Hepatocyte (in vitro differentiated cells): Measurements from ENCODE around the gene CROCC. TPM values are rescaled to one million over a fixed set of nuclear protein-coding genes. Genes with fewer than 3 reads are reported as not detected.

Experiments used
- DNase-seq: peaks from one replicate; pipeline ENCODE4 v3.0.0-alpha.2; 2016; ENCODE audit warnings: low spot score
- H2AFZ ChIP-seq: fragments of 200-600 bp; sonication (generic); 2 replicates; pipeline ENCODE4 v1.6.0; 2016; ENCODE audit warnings: antibody characterized with exemption, mild to moderate bottlenecking
- H3K27ac ChIP-seq: fragments of 200-600 bp; sonication (generic); 2 replicates; pipeline ENCODE4 v1.5.1; 2016; ENCODE audit warnings: mild to moderate bottlenecking
- H3K27me3 ChIP-seq: fragments of 200-600 bp; sonication (generic); 2 replicates; pipeline ENCODE4 v1.6.1; 2016
- H3K36me3 ChIP-seq: fragments of 200-600 bp; sonication (generic); replicated peaks from 2 replicates; pipeline ENCODE4 v1.5.1; 2016; ENCODE audit warnings: low read depth; ENCODE audit not compliant: insufficient read depth
- H3K4me1 ChIP-seq: fragments of 200-600 bp; sonication (generic); 2 replicates; pipeline ENCODE4 v1.5.1; 2016; ENCODE audit warnings: mild to moderate bottlenecking, moderate library complexity; ENCODE audit not compliant: insufficient read depth
- H3K4me2 ChIP-seq: fragments of 200-600 bp; sonication (generic); 2 replicates; pipeline ENCODE4 v1.6.0; 2016
- H3K4me3 ChIP-seq: fragments of 200-600 bp; sonication (generic); 2 replicates; pipeline ENCODE4 v1.5.1; 2016; ENCODE audit warnings: mild to moderate bottlenecking
- H3K79me2 ChIP-seq: fragments of 200-600 bp; sonication (generic); 2 replicates; pipeline ENCODE4 v1.6.0; 2017; ENCODE audit warnings: mild to moderate bottlenecking
- H3K9me2 ChIP-seq: fragments of 200-600 bp; sonication (generic); replicated peaks from 2 replicates; pipeline ENCODE4 v1.6.0; 2017; ENCODE audit warnings: mild to moderate bottlenecking; ENCODE audit not compliant: insufficient read depth
- H3K9me3 ChIP-seq: fragments of 200-600 bp; sonication (generic); 2 replicates; pipeline ENCODE4 v1.5.1; 2016; ENCODE audit warnings: low read depth, mild to moderate bottlenecking
- H4K20me1 ChIP-seq: fragments of 200-600 bp; sonication (generic); 2 replicates; pipeline ENCODE4 v1.6.0; 2016; ENCODE audit warnings: mild to moderate bottlenecking; ENCODE audit not compliant: insufficient read depth, poor library complexity, severe bottlenecking
- CTCF ChIP-seq: fragments of 200-600 bp; sonication (generic); IDR thresholded peaks from 2 replicates; pipeline ENCODE4 v1.5.1; 2016; ENCODE audit warnings: antibody characterized with exemption, mild to moderate bottlenecking; ENCODE audit not compliant: poor library complexity
- EZH2 ChIP-seq: fragments of 200-600 bp; sonication (generic); IDR thresholded peaks from 2 replicates; pipeline ENCODE4 v1.6.1; 2016; ENCODE audit warnings: antibody characterized with exemption, mild to moderate bottlenecking, borderline replicate concordance
- EZH2phosphoT487 ChIP-seq: fragments of 200-600 bp; sonication (generic); IDR thresholded peaks from one replicate; pipeline ENCODE4 v1.6.1; 2018; ENCODE audit warnings: antibody characterized with exemption, mild to moderate bottlenecking, low read depth, moderate library complexity; ENCODE audit not compliant: unreplicated experiment, severe bottlenecking
- WGBS: methylation state at CpG from one replicate; pipeline ENCODE4 v1.1.6; 2016; ENCODE audit warnings: low lambda C conversion rate; ENCODE audit errors: missing lambda C conversion rate; 5-methylcytosine and 5-hydroxymethylcytosine counted together
- polyA plus RNA-seq: library from polyadenylated mRNA; unstranded; fragments of >200 nt; fragmentation: Nextera tagmentation; extraction: Ambion mirVana; gene quantifications from 2 replicates; pipeline ENCODE4 v1.2.1, GENCODE V29; 2016
- total RNA-seq: library from RNA; depleted of rRNA; stranded (reverse); fragments of >200 nt; gene quantifications from 2 replicates; pipeline ENCODE4 v1.2.3, GENCODE V29; 2014

CROCC gene
- total and polyA plus RNA-seq, 2 experiments from 2014 or later = 21.9 to 23.0 TPM

DNA sequence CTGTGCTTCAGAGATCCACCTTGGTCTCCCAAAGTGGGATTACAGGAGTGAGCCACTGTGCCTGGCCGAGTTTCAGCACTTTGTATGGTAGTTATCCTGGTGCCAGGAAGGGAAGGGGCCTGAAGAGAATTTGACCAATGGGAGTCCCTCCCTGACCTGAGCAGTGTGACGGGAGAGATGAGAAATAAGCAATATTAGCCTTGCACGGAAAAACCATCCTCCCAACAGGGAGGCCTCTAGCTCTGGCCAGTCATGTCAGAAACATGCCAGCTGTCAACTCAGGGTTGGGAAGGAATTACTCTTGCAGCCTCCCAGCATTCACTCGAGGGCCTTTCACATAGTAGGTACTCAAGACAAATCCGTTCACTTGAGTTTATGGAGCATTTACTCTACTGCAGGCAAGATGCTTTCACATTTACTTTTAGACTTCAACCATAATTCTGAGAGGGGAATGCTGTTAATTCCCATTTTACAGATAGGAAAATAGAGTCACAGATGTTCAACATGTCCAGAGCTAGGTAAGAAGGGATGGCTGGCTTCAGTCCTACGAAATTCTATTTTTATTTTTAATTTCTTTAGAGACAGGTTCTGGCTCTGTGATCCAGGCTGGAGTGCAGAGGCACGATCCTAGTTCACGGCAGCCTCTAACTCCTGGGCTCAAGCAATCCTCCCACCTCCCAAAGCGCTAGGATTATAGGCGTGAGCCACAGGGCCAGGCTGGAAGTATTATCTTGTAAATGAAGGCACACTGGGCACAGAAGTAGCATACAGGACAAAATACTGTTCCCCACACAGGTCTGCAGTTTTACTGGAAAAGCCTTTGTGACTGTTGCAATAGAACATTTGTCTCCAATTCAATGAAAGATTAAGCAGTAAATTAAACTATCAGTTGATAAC is 93.2 kb downstream of the CROCC start:
- H3K27me3 ChIP-seq = no peaks in the 10 kb centered on the region
- H3K36me3 ChIP-seq = no peaks in the 10 kb centered on the region
- H3K9me2 ChIP-seq = no peaks in the 10 kb centered on the region
- WGBS = 61% methylated on average over 10 of the region's 10 CpGs
- no peaks in the 10 kb centered on the region for H4K20me1 ChIP-seq
- H3K79me2 ChIP-seq = peaks cover 8% of the 10 kb centered on the region
- H3K4me3 ChIP-seq = no peak overlapping the region
- no peaks in the 10 kb centered on the region for H3K9me3 ChIP-seq
- peaks cover 11% of the 10 kb centered on the region for H3K4me1 ChIP-seq
- H2AFZ ChIP-seq = no peak overlapping the region
- DNase-seq = no peak
- H3K4me2 ChIP-seq = no peak overlapping the region
- no peak for TF ChIP-seq EZH2
- no peak for TF ChIP-seq EZH2phosphoT487
- no peak for TF ChIP-seq CTCF
- no peak overlapping the region for H3K27ac ChIP-seq

- 49% methylated on average over 5 of the region's 5 CpGs for WGBS
- H3K4me3 ChIP-seq = no peak overlapping the region
- H3K4me1 ChIP-seq = no peaks in the 10 kb centered on the region
- H2AFZ ChIP-seq = no peak overlapping the region
- no peaks in the 10 kb centered on the region for H3K9me3 ChIP-seq
- no peak overlapping the region for H3K4me2 ChIP-seq
- DNase-seq = no peak
- H4K20me1 ChIP-seq = no peaks in the 10 kb centered on the region
- H3K36me3 ChIP-seq = no peaks in the 10 kb centered on the region
- H3K27me3 ChIP-seq = no peaks in the 10 kb centered on the region
- TF ChIP-seq EZH2phosphoT487 (no peak), EZH2 (no peak), CTCF (no peak)
- H3K9me2 ChIP-seq = no peaks in the 10 kb centered on the region
- H3K79me2 ChIP-seq = no peaks in the 10 kb centered on the region
- peak overlapping the region; percentile 7 for H3K27ac ChIP-seq
These were observed 94.6 kb downstream of the CROCC start for GRCh38 chr1:17016317-17016661.

DNA sequence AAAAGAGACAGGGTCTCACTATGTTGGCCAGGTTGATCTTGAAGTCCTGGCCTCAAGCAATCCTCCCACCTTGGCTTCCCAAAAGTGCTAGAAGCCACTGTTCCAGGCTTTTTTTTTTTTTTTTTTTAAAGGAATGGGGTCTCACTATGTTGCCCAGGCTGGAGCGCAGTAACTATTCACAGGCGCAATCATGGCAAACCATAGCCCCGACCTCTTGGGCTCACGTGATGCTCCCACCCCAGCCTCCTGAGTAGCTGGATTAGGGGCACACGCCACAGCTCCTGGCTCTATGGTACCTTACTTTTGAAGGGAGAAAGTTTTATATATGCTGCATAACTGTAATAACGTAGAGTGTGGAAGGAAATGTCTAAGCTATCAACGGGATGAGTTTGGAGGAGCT is 95.7 kb downstream of the CROCC start:
- Histone ChIP-seq H3K79me2 (no peaks in the 10 kb centered on the region), H3K4me3 (no peak overlapping the region), H3K27me3 (no peaks in the 10 kb centered on the region), H3K27ac (no peak overlapping the region), H2AFZ (no peak overlapping the region), H4K20me1 (no peaks in the 10 kb centered on the region), H3K9me3 (no peaks in the 10 kb centered on the region), H3K4me1 (no peaks in the 10 kb centered on the region), H3K9me2 (no peaks in the 10 kb centered on the region), H3K4me2 (no peak overlapping the region), H3K36me3 (no peaks in the 10 kb centered on the region)
- no peak for DNase-seq
- WGBS = 98% methylated on average over 7 of the region's 7 CpGs
- TF ChIP-seq CTCF (no peak), EZH2 (no peak), EZH2phosphoT487 (no peak)
